Measurements from ENCODE around the gene CST9L. TPM values are rescaled to one million over a fixed set of nuclear protein-coding genes. Genes with fewer than 3 reads are reported as not detected.

The CST9L gene
- total RNA-seq (ENCODE audit: unreplicated experiment): not detected
- long read RNA-seq: 0 reads

GRCh38 chr20:23568320-23568970, at the start of gene CST9L:
Gene CST9L, minus strand, starts transcription at chr20:23568484. Its CDS starts 34 bp downstream, at chr20:23568450.
- Mint-ChIP-seq H3K4me3 (ENCODE audit: unreplicated experiment) (no peak within 1 kb of the TSS), H3K36me3 (ENCODE audit: unreplicated experiment) (no peaks in the 10 kb centered on the region), H3K27ac (ENCODE audit: unreplicated experiment) (no peak within 1 kb of the TSS), H3K9me3 (ENCODE audit: unreplicated experiment) (peaks cover 3% of the 10 kb centered on the region), H3K4me1 (ENCODE audit: low read depth, unreplicated experiment) (no peaks in the 10 kb centered on the region), H3K27me3 (ENCODE audit: unreplicated experiment) (peaks cover 4% of the 10 kb centered on the region)
- TF ChIP-seq CTCF (IDR thresholded peaks at IDR 0.05; ENCODE audit: partially characterized antibody, unreplicated experiment): no peak
- DNase-seq: no peak

- Mint-ChIP-seq H3K27me3 (ENCODE audit: unreplicated experiment) (peaks cover 2% of the 10 kb centered on the region), H3K9me3 (ENCODE audit: unreplicated experiment) (peaks cover 1% of the 10 kb centered on the region), H3K4me3 (ENCODE audit: unreplicated experiment) (no peak overlapping the region), H3K36me3 (ENCODE audit: unreplicated experiment) (no peaks in the 10 kb centered on the region), H3K4me1 (ENCODE audit: low read depth, unreplicated experiment) (no peaks in the 10 kb centered on the region), H3K27ac (ENCODE audit: unreplicated experiment) (no peak overlapping the region)
- no peak for DNase-seq
- TF ChIP-seq CTCF (IDR thresholded peaks at IDR 0.05; ENCODE audit: partially characterized antibody, unreplicated experiment): no peak
Observed at GRCh38 chr20:23614163-23614562, 45.9 kb upstream of the CST9L start.

- H3K4me3 Mint-ChIP-seq (ENCODE audit: unreplicated experiment): no peak overlapping the region
- no peaks in the 10 kb centered on the region for H3K36me3 Mint-ChIP-seq (ENCODE audit: unreplicated experiment)
- H3K4me1 Mint-ChIP-seq (ENCODE audit: low read depth, unreplicated experiment): no peaks in the 10 kb centered on the region
- H3K27me3 Mint-ChIP-seq (ENCODE audit: unreplicated experiment): no peaks in the 10 kb centered on the region
- no peak for TF ChIP-seq CTCF (IDR thresholded peaks at IDR 0.05; ENCODE audit: partially characterized antibody, unreplicated experiment)
- no peak for DNase-seq
- no peak overlapping the region for H3K27ac Mint-ChIP-seq (ENCODE audit: unreplicated experiment)
- H3K9me3 Mint-ChIP-seq (ENCODE audit: unreplicated experiment): peaks cover 1% of the 10 kb centered on the region
Observed at GRCh38 chr20:23613676-23614075, 45.4 kb upstream of the CST9L start.

- H3K27ac Mint-ChIP-seq (ENCODE audit: unreplicated experiment): no peak overlapping the region
- no peaks in the 10 kb centered on the region for H3K4me1 Mint-ChIP-seq (ENCODE audit: low read depth, unreplicated experiment)
- DNase-seq: no peak
- H3K4me3 Mint-ChIP-seq (ENCODE audit: unreplicated experiment): no peak overlapping the region
- H3K9me3 Mint-ChIP-seq (ENCODE audit: unreplicated experiment): no peaks in the 10 kb centered on the region
- H3K36me3 Mint-ChIP-seq (ENCODE audit: unreplicated experiment): no peaks in the 10 kb centered on the region
- no peak for TF ChIP-seq CTCF (IDR thresholded peaks at IDR 0.05; ENCODE audit: partially characterized antibody, unreplicated experiment)
- no peaks in the 10 kb centered on the region for H3K27me3 Mint-ChIP-seq (ENCODE audit: unreplicated experiment)
Observed at GRCh38 chr20:23612396-23612795, 44.1 kb upstream of the CST9L start.

GRCh38 chr20:23609486-23610109, 41.3 kb upstream of the CST9L start:
- Mint-ChIP-seq H3K4me1 (ENCODE audit: low read depth, unreplicated experiment) (no peaks in the 10 kb centered on the region), H3K4me3 (ENCODE audit: unreplicated experiment) (no peak overlapping the region), H3K36me3 (ENCODE audit: unreplicated experiment) (no peaks in the 10 kb centered on the region), H3K9me3 (ENCODE audit: unreplicated experiment) (no peaks in the 10 kb centered on the region), H3K27ac (ENCODE audit: unreplicated experiment) (no peak overlapping the region), H3K27me3 (ENCODE audit: unreplicated experiment) (no peaks in the 10 kb centered on the region)
- TF ChIP-seq CTCF (IDR thresholded peaks at IDR 0.05; ENCODE audit: partially characterized antibody, unreplicated experiment): no peak
- DNase-seq: no peak
